A549 (cell line): ENCODE measurements around the gene TVP23B.
"Not testable (repeated sequence)": the region's sequence is repeated elsewhere in the genome, so short reads cannot be mapped to it uniquely, and the experiment has no call there.

Experiments
- BHLHE40 ChIP-seq: IDR thresholded peaks from 2 replicates; pipeline ENCODE4 v1.6.1; 2012; ENCODE audit warnings: low read depth, low read length, inconsistent platforms
- EP300 ChIP-seq, 2 experiments: fragments of >200 bp; sonication (Bioruptor Twin); formaldehyde crosslinking; IDR thresholded peaks; 2 replicates in 1 of 2; 3 replicates in 1 of 2; pipeline ENCODE4 v1.6.1; 2016 to 2017
- JUNB ChIP-seq: fragments of >200 bp; sonication (Bioruptor Twin); formaldehyde crosslinking; IDR thresholded peaks from 2 replicates; pipeline ENCODE4 v1.6.1; 2016
- RAD21 ChIP-seq, 2 experiments: fragments of >200 bp in 1 of 2; sonication (Bioruptor Twin) in 1 of 2; formaldehyde crosslinking in 1 of 2; IDR thresholded peaks in 1 of 2; conservative IDR thresholded peaks in 1 of 2; 2 replicates in 1 of 2; 3 replicates in 1 of 2; pipeline ENCODE4 v1.6.1; 2012 to 2018; ENCODE audit warnings: inconsistent platforms in 1 of 2
- ZC3H11A ChIP-seq: fragments of 450-650 bp; IDR thresholded peaks from 2 replicates; pipeline ENCODE4 v1.6.1; 2014; ENCODE audit warnings: antibody characterized with exemption, mild to moderate bottlenecking
- TF ChIP-seq, protein P1 (sequence below): IDR thresholded peaks from 2 replicates; pipeline ENCODE4 v1.6.1; 2012
- TF ChIP-seq, protein P2 (sequence below): fragments of >200 bp; sonication (Bioruptor Twin); formaldehyde crosslinking; IDR thresholded peaks from 3 replicates; pipeline ENCODE4 v1.5.1; 2016

DNA sequence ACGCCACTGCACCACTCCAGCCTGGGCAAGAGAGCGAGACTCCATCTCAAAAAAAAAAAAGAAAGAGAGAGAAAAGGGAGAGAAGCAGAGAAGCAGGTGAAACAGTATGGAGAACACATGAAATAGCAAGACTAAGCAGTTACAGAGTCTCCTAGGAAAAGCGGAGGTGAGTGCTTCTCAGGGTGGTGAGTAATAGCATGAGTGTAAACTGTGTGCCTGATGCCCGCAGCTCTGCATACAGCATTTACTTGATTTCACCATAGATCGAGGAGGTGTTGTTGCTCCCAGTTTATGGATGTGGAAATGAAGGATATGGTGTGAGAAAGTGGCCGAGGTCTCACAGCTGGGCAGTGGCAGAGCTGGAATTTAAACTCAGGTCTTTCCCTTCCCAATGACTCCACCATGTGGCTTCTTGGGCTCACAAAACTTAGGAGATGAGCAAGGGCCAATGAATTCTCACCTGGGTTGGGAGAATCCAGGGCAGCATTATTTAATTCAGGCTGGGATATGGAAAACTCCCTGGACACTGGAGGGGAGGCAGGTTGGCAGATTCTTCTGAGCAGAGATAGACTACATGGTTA, 27.1 kb upstream of the TVP23B start:
- TF ChIP-seq, protein P1, sequence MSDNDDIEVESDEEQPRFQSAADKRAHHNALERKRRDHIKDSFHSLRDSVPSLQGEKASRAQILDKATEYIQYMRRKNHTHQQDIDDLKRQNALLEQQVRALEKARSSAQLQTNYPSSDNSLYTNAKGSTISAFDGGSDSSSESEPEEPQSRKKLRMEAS, result not testable (repeated sequence)
- TF ChIP-seq BHLHE40; ZC3H11A; EP300 (IDR thresholded peaks at IDR 0.05); JUNB: not testable (repeated sequence)
- TF ChIP-seq, protein P2, sequence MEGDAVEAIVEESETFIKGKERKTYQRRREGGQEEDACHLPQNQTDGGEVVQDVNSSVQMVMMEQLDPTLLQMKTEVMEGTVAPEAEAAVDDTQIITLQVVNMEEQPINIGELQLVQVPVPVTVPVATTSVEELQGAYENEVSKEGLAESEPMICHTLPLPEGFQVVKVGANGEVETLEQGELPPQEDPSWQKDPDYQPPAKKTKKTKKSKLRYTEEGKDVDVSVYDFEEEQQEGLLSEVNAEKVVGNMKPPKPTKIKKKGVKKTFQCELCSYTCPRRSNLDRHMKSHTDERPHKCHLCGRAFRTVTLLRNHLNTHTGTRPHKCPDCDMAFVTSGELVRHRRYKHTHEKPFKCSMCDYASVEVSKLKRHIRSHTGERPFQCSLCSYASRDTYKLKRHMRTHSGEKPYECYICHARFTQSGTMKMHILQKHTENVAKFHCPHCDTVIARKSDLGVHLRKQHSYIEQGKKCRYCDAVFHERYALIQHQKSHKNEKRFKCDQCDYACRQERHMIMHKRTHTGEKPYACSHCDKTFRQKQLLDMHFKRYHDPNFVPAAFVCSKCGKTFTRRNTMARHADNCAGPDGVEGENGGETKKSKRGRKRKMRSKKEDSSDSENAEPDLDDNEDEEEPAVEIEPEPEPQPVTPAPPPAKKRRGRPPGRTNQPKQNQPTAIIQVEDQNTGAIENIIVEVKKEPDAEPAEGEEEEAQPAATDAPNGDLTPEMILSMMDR, result 0 out of 3 replicates have a peak, but pooled peaks have one; percentile 9
- TF ChIP-seq RAD21 (conservative IDR thresholded peaks at IDR 0.05 in 1 of 2, IDR thresholded peaks at IDR 0.05 in 1 of 2), result peak; percentile 7 to 23; a peak in 2 of 5 replicates
